Stimulated activated CD4-positive, alpha-beta T cell treated with anti-CD3 and anti-CD28 coated beads, Interleukin-15, amount 100 ng/mL, for 24 hours (primary cell): ENCODE measurements around the gene ASB2.

Experiments
- DNase-seq: peaks from one replicate; pipeline ENCODE4 v3.0.0-alpha.2; 2020

Gene ASB2

DNA sequence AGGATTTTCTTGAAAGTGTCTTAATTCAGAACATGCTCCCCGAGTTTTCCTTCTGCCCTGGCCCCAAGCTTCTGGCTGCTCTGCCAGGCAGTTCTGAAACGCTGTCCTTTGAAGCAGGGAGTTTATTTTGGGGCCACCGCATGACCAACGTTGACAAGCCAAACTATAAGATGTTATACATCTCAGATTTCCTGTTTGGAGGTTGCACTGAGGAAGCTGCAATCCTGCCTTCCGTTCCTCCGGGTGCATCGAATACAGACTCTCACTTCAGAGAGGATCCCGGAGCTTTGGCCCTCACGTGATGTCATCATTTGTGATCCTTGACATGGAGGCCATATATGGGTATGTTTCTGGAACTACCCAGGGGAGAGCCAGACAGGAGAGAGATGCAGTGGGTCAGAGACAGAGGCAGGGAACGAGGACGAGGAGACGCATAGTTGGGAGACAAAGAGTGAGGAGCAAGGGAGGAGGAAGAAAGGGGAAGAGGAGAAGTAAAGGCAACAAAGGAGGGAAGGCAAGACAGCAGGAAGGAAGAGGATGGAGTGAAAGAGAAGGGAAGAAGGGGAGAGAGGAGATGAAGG, at the start of gene ASB2:
Gene ASB2 (minus strand): TSS at position 94 of the 581 bp plus-strand sequence. CDS start 12,031 bp downstream, outside the sequence.
- DNase-seq = peak; percentile 55

DNA sequence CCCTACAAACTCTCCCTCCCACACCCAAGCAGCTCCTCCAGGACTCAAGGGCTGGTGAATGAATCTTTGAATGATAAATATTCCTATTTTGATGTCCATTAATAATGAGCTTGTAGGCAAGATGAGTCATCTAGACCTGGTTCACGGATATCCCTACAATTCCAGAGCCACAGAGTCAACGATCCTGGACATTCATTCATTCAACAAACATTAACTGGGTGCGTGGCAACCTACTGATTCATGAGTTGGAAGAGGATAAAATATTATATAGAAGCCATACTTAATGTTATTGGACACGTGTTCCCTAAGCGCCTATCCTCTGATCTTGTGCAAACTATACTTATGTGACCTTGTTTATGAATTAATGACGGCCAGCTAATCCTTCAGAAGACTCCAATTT, 49.4 kb upstream of the ASB2 start:
- no peak for DNase-seq

DNA sequence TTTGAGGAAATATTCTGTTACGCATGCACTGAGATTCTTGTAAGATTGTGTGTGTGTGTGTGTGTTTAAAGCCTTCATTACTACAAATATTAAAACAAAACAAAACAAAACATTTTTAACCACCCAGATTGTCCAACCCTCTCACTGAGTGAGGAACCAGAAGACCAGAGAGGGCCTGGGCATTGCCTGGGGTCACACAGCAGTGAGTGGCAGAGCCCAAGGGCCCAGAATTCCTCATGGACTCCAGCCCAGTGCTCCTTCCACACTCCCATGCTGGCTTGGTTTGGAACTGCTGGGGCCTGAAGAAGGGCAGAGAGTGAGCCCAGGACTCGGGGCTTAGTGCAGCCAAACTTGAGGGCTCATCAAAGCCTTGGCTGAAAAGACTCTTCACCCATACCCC, 48.2 kb upstream of the ASB2 start:
- no peak for DNase-seq

DNA sequence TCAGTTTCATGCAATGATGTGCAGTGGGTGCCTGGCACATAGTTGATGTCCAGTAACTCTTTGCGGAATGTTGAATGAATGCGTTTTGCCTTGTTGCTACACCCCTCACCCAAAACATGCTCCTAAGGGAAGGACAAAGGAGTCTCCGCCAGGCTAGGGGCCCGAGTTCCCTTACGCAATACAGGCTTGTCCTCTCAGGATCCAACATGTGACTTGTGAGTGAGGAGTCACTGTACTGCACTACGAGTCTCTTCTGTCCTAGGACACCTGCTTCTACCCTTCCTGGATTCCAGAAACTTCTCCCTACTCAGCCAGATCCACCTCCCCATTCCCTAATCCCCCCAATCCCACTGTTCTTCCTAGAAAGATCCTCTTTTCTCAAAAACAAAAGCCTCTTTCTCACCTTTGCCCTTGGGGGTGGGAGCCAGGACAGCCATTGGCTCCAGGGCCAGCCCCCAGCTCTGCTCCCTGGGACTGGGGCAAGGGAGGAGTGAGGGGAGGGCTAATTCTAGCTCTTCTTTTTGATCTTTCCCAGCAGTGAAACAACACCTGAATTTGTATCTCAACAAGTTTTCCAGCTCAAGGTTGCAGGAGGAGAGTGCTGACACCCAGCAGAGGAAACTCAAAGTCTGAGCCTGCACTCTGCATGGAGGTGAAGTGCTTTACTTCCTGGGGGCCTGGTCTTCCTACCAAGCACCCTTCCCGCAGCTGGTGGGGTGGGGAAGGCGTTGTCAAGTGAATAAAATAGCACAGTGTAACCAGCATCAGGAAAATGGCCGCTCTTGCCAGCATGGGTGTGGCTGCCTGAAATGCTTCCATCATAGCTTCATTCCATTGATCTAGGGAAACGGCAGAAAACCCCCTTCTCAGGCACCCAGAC, 46.4 kb upstream of the ASB2 start:
- DNase-seq = no peak

- DNase-seq = peak; percentile 55
Measured at GRCh38 chr14:94021416-94022157, 45.2 kb upstream of the ASB2 start.

DNA sequence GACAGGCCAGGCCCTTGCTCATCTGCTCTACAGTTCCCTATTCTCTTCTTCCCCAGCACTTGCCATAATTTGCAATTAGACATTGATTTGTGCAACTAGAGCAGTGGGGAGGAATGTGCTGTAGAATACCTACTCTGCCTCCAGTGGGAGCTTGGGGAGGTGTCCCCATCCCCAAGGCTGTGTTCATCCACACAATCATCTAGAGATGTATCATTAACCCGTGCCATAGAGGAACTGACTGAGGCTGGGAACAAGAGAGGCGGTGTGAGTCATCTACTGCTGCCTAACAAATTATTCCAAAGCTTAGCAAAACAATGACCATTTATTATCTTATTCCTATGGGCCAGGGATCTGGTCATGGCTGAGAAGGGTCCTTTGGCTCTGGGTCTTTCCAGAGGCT, 44.6 kb upstream of the ASB2 start:
- DNase-seq = no peak

DNA sequence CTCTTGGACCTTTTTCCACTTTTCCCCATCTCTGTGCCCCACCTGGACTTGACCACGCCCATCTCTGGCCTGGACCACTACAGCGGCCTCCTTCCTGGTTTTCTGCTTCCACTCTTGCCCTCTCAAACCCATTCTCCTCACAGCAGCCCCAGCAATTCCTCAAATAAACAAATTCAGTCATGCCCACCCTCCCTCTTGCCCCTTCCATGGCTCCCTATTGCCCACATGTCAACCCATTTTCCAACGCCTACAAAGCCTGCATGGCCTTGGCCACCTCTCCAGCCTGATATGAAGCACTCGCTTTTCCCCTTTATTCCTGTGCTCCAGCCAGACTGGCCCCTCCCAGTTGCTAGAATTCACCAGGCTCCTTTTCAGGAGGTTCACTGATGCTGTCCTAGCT, 43.9 kb upstream of the ASB2 start:
- DNase-seq = no peak

GRCh38 chr14:94019329-94019728, 43.0 kb upstream of the ASB2 start:
- DNase-seq = no peak

- DNase-seq = no peak
Measured at GRCh38 chr14:94018308-94018707, 41.9 kb upstream of the ASB2 start.

- no peak for DNase-seq
Measured at GRCh38 chr14:94016446-94016976, 40.1 kb upstream of the ASB2 start.

- no peak for DNase-seq
Measured at GRCh38 chr14:94015223-94015622, 38.9 kb upstream of the ASB2 start.

- no peak for DNase-seq
Measured at GRCh38 chr14:94014382-94014781, 38.0 kb upstream of the ASB2 start.

DNA sequence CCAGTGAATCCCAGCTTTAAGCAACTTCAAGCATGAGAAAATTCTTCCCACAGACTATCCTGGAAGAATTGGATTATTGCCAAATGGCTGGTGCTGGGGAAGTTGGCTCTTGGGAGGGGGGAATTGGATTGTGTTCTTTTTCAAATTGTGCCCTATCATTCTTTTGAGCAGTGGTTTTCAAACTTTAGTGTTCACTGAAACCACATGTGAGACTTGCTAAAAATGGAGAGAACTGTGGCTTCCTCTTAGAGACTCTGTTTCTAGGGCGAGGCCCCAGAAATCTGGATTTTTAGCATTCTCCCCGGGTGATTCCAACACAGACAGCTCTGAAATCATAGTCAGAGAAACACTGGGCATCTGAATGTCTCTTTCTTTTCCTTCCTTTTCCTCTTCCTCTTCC, 35.4 kb upstream of the ASB2 start:
- no peak for DNase-seq

DNA sequence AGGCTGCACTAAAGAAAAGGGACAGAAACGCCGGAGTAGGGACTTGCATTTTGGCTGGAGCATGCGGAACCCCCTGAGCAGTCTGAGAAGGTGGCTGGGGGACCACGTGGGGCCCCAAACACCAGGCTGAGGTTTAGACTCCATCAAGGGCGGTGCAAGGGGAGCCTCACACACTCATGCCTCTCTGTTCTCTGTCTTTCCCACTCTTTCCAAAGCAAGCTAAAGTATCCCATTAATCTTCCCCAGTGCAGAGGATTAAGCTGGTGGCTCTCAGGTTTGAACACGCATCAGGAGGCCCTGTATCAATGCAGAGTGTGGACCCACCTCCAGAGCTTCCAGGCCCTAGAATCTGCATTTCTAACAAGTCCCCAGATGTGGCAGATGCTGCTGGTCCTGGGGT, 34.3 kb upstream of the ASB2 start:
- no peak for DNase-seq

DNA sequence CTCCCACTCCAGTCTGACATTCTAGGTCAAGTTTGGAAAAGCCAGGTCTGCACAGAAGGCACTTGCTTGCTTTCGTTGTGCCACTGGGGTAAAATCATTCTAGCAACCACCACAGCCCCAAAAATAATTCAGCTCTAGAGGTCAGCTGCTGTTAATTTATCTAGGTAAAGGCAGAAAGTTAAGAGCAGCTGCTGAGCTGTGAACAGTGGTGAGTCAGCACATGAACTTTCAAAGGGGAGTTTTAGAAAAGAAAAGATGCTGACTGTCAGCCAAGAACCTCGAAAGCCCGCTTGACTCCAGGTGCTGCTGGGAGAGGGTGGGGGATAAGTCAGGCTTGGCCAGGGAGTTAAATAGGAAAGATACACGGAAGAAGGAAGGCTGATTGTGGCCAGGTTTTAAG, 33.4 kb upstream of the ASB2 start:
- no peak for DNase-seq

DNA sequence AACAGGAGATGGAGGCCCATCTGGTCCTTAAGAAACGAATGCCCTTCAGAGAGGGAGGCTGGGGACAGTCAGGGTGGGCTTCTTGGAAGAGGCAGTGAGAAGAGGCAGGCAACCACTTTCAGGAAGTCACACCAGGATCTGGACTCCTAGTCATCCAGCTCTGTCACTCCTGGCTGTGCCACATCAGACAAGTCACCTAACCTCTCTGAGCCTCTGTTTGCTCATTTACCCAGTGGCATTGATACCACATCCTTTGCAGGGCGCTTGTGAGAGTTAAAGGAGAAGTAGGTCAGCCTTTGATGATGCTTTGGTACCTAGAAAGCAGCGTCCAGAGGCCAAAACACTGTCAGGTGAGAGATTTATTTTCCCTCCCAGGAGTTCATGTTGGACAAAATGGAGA, 31.9 kb upstream of the ASB2 start:
- no peak for DNase-seq

GRCh38 chr14:94005324-94006073, 29.1 kb upstream of the ASB2 start:
- DNase-seq = peak; percentile 32

DNA sequence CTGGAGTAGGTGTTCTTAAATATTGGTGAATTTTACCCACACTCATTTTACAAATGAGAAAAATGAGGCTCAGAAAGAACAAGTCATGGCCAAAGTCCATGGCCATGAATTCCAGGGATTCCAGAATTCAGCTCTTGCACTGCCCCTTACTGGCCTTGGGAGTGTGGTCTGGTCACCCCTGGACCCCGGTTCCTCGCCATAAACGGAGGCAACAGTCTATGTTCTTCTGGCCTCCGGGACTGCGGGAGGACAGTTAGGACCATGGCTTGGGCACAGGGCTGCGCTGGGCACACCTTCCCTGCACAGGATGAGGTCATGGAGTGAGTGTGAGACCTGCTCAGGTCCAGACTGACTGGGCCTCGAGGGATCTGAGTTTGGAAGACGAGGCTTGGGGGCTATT, 27.6 kb upstream of the ASB2 start:
- DNase-seq = no peak

DNA sequence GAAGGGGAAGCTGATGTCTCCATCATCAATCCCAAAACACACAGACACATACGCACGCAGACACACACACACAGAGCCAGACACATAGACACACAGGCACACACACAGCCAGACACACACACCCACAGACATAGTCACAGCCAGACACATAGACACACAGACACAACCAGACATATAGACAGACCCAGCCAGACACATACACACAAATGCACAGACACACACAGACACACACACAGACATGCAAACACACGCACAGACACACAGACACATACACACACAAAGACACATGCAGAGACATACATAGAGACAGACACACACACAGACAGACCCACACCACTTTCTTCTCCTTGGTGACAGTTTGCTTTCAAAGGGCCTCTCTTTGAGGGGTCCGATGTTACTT, 27.0 kb upstream of the ASB2 start:
- DNase-seq = no peak

DNA sequence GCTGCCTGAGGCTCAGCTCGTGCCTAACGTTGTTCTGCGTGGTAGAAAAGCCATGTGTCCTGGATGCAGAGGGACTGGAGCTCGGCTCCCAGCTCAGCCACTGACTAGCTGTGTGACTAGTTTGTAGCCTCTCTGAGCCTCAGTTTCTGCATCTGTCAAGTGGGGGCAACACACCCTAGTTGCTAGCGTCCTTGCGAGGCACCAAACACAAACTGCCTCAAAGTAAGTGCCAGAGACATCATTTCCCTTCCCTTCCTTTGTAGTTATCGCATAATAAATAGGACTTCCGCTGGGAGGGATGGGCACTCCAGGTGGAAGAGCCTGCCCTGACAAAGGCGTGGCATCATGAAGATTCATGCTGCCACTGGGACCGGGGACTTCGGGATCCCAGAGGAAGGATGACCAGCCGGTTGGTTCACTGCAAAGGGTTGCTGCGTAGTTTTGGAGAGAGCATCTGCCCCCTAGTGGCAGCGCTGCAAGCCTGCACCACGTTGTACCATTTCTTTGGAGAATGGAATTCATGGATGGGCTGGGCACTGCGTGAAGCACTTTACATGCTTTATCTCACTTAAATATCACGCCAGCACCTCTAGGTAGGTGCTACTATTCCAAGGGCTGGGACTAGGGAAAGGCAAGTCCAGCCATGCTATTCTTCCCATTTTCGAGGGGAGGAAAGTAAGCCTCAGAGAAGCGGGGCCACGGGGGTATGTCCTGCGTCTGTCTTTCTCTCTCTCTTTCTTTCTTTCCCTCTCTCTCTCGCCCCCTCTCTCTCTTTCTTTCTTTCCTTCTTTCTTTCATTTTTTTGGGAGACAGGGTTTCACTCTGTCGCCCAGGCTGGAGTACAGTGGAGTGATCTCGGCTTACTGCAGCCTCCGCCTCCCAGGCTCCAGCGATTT, 25.4 kb upstream of the ASB2 start:
- peak; percentile 73 for DNase-seq

GRCh38 chr14:94001016-94001415, 24.6 kb upstream of the ASB2 start:
- DNase-seq = no peak

DNA sequence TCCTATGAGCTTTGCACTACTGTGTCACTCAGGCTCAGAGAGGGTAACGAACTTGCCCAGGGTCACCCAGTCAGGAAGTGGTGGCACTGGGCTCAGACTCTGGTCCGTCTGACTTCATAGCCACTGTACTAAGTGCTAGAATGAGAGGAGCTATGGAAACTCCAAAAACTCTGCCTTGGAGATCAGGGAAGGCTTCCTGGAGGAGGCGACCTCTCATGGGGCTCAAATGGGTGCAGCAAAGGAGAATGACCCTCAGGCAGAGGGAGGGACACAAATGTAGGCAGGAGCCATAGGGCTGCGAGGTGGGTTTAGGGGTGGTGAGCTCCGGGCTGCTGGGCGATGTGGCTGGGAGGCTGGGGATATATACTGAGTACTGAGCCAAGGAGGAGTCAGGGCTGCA, 23.9 kb upstream of the ASB2 start:
- DNase-seq = no peak
